Stomach (tissue), 9 donors: ENCODE results near the gene VRTN. TPM values are rescaled to one million over a fixed set of nuclear protein-coding genes. Genes with fewer than 3 reads are reported as not detected.

Experiments
- DNase-seq, 2 donors: peaks; one replicate each; pipeline versions ENCODE4 v3.0.0 to v3.0.0-alpha.2; 2013 to 2019
- H3K27ac ChIP-seq, 5 donors: fragments of 200-600 bp in 4 of 5; sonication (generic) in 4 of 5; one replicate each; pipeline ENCODE4 v1.5.1; 2013 to 2019; ENCODE audit warnings: mild to moderate bottlenecking in 1 of 5, moderate library complexity in 1 of 5
- H3K27me3 ChIP-seq, 3 donors: fragments of 200-600 bp; sonication (generic); one replicate each; pipeline ENCODE4 v1.5.1; 2017 to 2019; ENCODE audit warnings: mixed run types in 1 of 3
- H3K36me3 ChIP-seq, 4 donors: fragments of 200-600 bp; sonication (generic); 1 replicate in 3 of 4; 2 replicates in 1 of 4; pipeline ENCODE4 v1.5.1; 2016 to 2019
- H3K4me1 ChIP-seq, 4 donors: fragments of 200-600 bp; sonication (generic); one replicate each; pipeline ENCODE4 v1.5.1; 2016 to 2019
- H3K4me3 ChIP-seq, 4 donors: fragments of 200-600 bp; sonication (generic) in 3 of 4; one replicate each; pipeline ENCODE4 v1.5.1; 2016 to 2019; ENCODE audit warnings: mild to moderate bottlenecking in 1 of 4
- H3K9me3 ChIP-seq, 4 donors: fragments of 200-600 bp; sonication (generic); one replicate each; pipeline ENCODE4 v1.5.1; 2016 to 2019
- CTCF ChIP-seq, 7 experiments: fragments of 450-650 bp in 4 of 7; fragments of 200-600 bp in 3 of 7; sonication (generic) in 3 of 7; IDR thresholded peaks; one replicate each; pipeline ENCODE4 v1.5.1; 2016 to 2019; ENCODE audit warnings: antibody characterized with exemption in 7 of 7, control low read depth in 2 of 7, mild to moderate bottlenecking in 1 of 7
- EP300 ChIP-seq: sonication (generic); formaldehyde crosslinking; IDR thresholded peaks from one replicate; pipeline ENCODE4 v1.6.1; 2017; ENCODE audit warnings: antibody characterized with exemption
- POLR2A ChIP-seq, 4 donors: fragments of 450-650 bp; IDR thresholded peaks; one replicate each; pipeline ENCODE4 v1.6.1; 2016; ENCODE audit warnings: antibody characterized with exemption in 4 of 4, control low read depth in 2 of 4, mild to moderate bottlenecking in 1 of 4, moderate library complexity in 1 of 4
- POLR2AphosphoS5 ChIP-seq, 3 donors: sonication (generic); formaldehyde crosslinking; IDR thresholded peaks; one replicate each; pipeline ENCODE4 v1.6.1; 2016; ENCODE audit warnings: antibody characterized with exemption in 3 of 3
- WGBS, 5 donors: extraction: QIAGEN DNeasy Blood & Tissue Kit in 3 of 5; methylation state at CpG; one replicate each; pipeline versions ENCODE4 v1.1.5 to v1.1.7; 2013 to 2018; 5-methylcytosine and 5-hydroxymethylcytosine counted together
- intact Hi-C: fragments of 100-400 bp; cut with DNase I; formaldehyde crosslinking; loops from one replicate; pipeline ENCODE4 v1.15.1; 2023; ENCODE audit warnings: low total_unique reads
- polyA plus RNA-seq, 3 donors: library from polyadenylated mRNA; stranded (reverse); fragments of 200-250 nt; gene quantifications; one replicate each; pipeline ENCODE4 v1.2.3, GENCODE V29; 2013
- total RNA-seq, 5 donors: library from RNA; depleted of rRNA; stranded (reverse); fragments of >200 nt; gene quantifications; one replicate each; pipeline versions ENCODE4 v1.1.0 to v1.2.3, GENCODE V29; 2014 to 2016
- donor health status: healthy with polysubstance abuse.
- donor health status: Bipolar disorder and iron deficiency.
- donor health status: healthy.

Gene VRTN
- total and polyA plus RNA-seq, 8 donors: not detected

GRCh38 chr14:74350211-74350927 is 2.1 kb downstream of the VRTN start:
- H3K4me1 ChIP-seq: peaks cover 4 to 22% (median 11%) of the 10 kb centered on the region in 4 donors
- peaks cover 0 to 42% (median 0%) of the 10 kb centered on the region in 3 donors for H3K27me3 ChIP-seq
- intact Hi-C loops: no loop called here
- no peak overlapping the region for H3K4me3 ChIP-seq
- no peak for TF ChIP-seq POLR2AphosphoS5 (IDR thresholded peaks at IDR 0.05)
- no peak for TF ChIP-seq POLR2A (IDR thresholded peaks at IDR 0.05)
- no peak for TF ChIP-seq CTCF (IDR thresholded peaks at IDR 0.05)
- TF ChIP-seq EP300: no peak
- no peak overlapping the region for H3K27ac ChIP-seq
- H3K9me3 ChIP-seq: no peaks in the 10 kb centered on the region
- no peak for DNase-seq
- H3K36me3 ChIP-seq: no peaks in the 10 kb centered on the region
- 21 to 33% (median 31%) methylated on average over 11 of the region's 11 CpGs for WGBS, 5 donors

DNA sequence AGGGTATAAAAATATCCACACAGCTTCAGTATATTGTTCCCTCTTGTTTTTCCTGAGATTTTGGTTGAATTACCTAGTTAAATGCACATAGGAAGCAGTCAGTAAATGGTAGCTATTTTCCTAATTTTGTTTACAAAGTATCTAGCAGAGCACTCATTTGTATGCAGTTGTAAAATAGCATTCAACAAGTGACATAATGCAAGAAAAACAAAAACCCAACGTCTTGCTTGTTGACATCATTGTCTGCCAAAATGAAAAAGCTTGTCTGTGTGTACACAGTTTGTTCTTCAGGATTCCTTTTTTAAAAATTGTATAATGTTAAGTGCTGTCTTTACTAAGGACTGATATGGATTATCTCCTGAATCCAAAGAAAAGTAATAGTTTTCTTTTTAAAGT is 2.7 kb downstream of the VRTN start:
- no peak overlapping the region for H3K4me3 ChIP-seq
- no peak overlapping the region for H3K27ac ChIP-seq
- peaks cover 4 to 22% (median 11%) of the 10 kb centered on the region in 4 donors for H3K4me1 ChIP-seq
- no peaks in the 10 kb centered on the region for H3K9me3 ChIP-seq
- peaks cover 0 to 42% (median 0%) of the 10 kb centered on the region in 3 donors for H3K27me3 ChIP-seq
- DNase-seq: no peak
- WGBS, 5 donors: 0 to 7% (median 6%) methylated on average over 1 of the region's 1 CpG
- intact Hi-C loops: no loop called here
- no peak for TF ChIP-seq CTCF (IDR thresholded peaks at IDR 0.05)
- TF ChIP-seq POLR2AphosphoS5 (IDR thresholded peaks at IDR 0.05): no peak
- TF ChIP-seq EP300: no peak
- no peak for TF ChIP-seq POLR2A (IDR thresholded peaks at IDR 0.05)
- H3K36me3 ChIP-seq: no peaks in the 10 kb centered on the region

- no peak for DNase-seq
- Histone ChIP-seq H3K4me3 (no peak overlapping the region), H3K36me3 (no peaks in the 10 kb centered on the region), H3K27ac (no peak overlapping the region), H3K27me3 (peaks cover 0 to 14% (median 0%) of the 10 kb centered on the region in 3 donors), H3K9me3 (no peaks in the 10 kb centered on the region), H3K4me1 (no peaks in the 10 kb centered on the region)
- no peak for TF ChIP-seq CTCF (IDR thresholded peaks at IDR 0.05)
- WGBS, 5 donors: 89 to 95% (median 91%) methylated on average over 27 to 32 of the region's 32 CpGs
- intact Hi-C loops: no loop called here
Observed at GRCh38 chr14:74356892-74357575, 8.8 kb downstream of the VRTN start.

DNA sequence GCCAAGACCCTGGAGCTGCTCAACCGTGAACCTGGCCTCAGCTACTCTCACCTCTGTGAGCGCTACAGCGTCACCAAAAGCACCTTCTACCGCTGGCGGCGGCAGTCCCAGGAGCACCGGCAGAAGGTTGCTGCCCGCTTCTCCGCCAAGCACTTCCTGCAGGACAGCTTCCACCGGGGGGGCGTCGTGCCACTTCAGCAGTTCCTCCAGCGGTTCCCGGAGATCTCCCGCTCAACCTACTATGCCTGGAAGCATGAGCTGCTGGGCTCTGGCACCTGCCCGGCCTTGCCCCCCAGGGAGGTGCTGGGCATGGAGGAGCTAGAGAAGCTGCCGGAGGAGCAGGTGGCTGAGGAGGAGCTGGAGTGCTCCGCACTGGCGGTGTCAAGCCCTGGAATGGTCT is 9.3 kb downstream of the VRTN start:
- Histone ChIP-seq H3K27me3 (peaks cover 0 to 13% (median 0%) of the 10 kb centered on the region in 3 donors), H3K27ac (no peak overlapping the region), H3K4me3 (no peak overlapping the region), H3K4me1 (peaks cover 0 to 3% (median 1%) of the 10 kb centered on the region in 4 donors), H3K36me3 (no peaks in the 10 kb centered on the region), H3K9me3 (no peaks in the 10 kb centered on the region)
- no peak for DNase-seq
- intact Hi-C loops: no loop called here
- TF ChIP-seq CTCF (IDR thresholded peaks at IDR 0.05): no peak
- 89 to 96% (median 93%) methylated on average over 14 to 19 of the region's 19 CpGs for WGBS, 5 donors
